Gastroesophageal sphincter (tissue), 3 donors: Measurements from ENCODE around the gene PHACTR1.

Experiments
- CTCF ChIP-seq, 4 experiments: fragments of 200-600 bp in 2 of 4; fragments of 450-650 bp in 2 of 4; sonication (generic) in 1 of 4; IDR thresholded peaks; one replicate each; pipeline ENCODE4 v1.5.1; 2017 to 2019; ENCODE audit warnings: antibody characterized with exemption in 4 of 4, mild to moderate bottlenecking in 2 of 4, moderate library complexity in 2 of 4
- POLR2A ChIP-seq, 2 donors: fragments of 450-650 bp; IDR thresholded peaks; one replicate each; pipeline ENCODE4 v1.6.1; 2017; ENCODE audit warnings: antibody characterized with exemption in 2 of 2, mild to moderate bottlenecking in 2 of 2, moderate library complexity in 1 of 2
- POLR2AphosphoS5 ChIP-seq: sonication (generic); formaldehyde crosslinking; IDR thresholded peaks from one replicate; pipeline ENCODE4 v1.6.1; 2017; ENCODE audit warnings: antibody characterized with exemption

- TF ChIP-seq POLR2AphosphoS5 (no peak), POLR2A (IDR thresholded peaks at IDR 0.05) (no peak), CTCF (IDR thresholded peaks at IDR 0.05) (no peak)
These were observed 35.2 kb downstream of the PHACTR1 start for GRCh38 chr6:12751694-12752325.
